AG09309 (cell line): ENCODE measurements around the gene PFDN1.
"Not testable (repeated sequence)": the region's sequence is repeated elsewhere in the genome, so short reads cannot be mapped to it uniquely, and the experiment has no call there.

ENCODE experiments used
- DNase-seq: peaks from one replicate; pipeline ENCODE4 v3.0.0-alpha.2; 2010; ENCODE audit warnings: low read depth
- H3K4me3 ChIP-seq: 2 replicates; pipeline ENCODE4 v1.5.1; 2011; ENCODE audit warnings: mild to moderate bottlenecking, low read depth, low read length, moderate library complexity; ENCODE audit not compliant: control insufficient read depth
- CTCF ChIP-seq: IDR thresholded peaks from 2 replicates; pipeline ENCODE4 v1.5.1; 2011; ENCODE audit warnings: mild to moderate bottlenecking, low read depth, low read length, inconsistent platforms; ENCODE audit not compliant: insufficient read depth, control insufficient read depth; ENCODE audit errors: missing control alignments

Gene PFDN1

GRCh38 chr5:140345919-140346347, 43.0 kb upstream of the PFDN1 start:
- peak; percentile 53 for TF ChIP-seq CTCF
- peak overlapping the region; percentile 67 for H3K4me3 ChIP-seq
- no peak for DNase-seq

GRCh38 chr5:140344683-140345423, 42.0 kb upstream of the PFDN1 start:
- H3K4me3 ChIP-seq = no peak overlapping the region
- DNase-seq = no peak
- TF ChIP-seq CTCF = no peak

- H3K4me3 ChIP-seq, DNase-seq: not testable (repeated sequence)
Observed at GRCh38 chr5:140343849-140344248, 40.9 kb upstream of the PFDN1 start.

- no peak overlapping the region for H3K4me3 ChIP-seq
- no peak for DNase-seq
- no peak for TF ChIP-seq CTCF
Observed at GRCh38 chr5:140342896-140343295, 40.0 kb upstream of the PFDN1 start.

- DNase-seq = no peak
- no peak overlapping the region for H3K4me3 ChIP-seq
- TF ChIP-seq CTCF = no peak
Observed at GRCh38 chr5:140342287-140342686, 39.4 kb upstream of the PFDN1 start.

GRCh38 chr5:140341591-140341990, 38.7 kb upstream of the PFDN1 start:
- no peak for TF ChIP-seq CTCF
- no peak for DNase-seq
- H3K4me3 ChIP-seq = no peak overlapping the region

- no peak for DNase-seq
- no peak overlapping the region for H3K4me3 ChIP-seq
- no peak for TF ChIP-seq CTCF
Observed at GRCh38 chr5:140340605-140341121, 37.8 kb upstream of the PFDN1 start.
